Fibroblast of lung (primary cell): ENCODE measurements around the gene NLGN1. TPM values are rescaled to one million over a fixed set of nuclear protein-coding genes. Genes with fewer than 3 reads are reported as not detected.

Source experiments
- DNase-seq, 2 donors: peaks; one replicate each; pipeline versions ENCODE4 v3.0.0 to v3.0.0-alpha.2; 2010; ENCODE audit warnings: low read depth in 2 of 2
- H2AFZ ChIP-seq: 2 replicates; pipeline ENCODE4 v1.5.1; 2012; ENCODE audit warnings: low read length, control low read depth, inconsistent platforms
- H3K27ac ChIP-seq: 2 replicates; pipeline ENCODE4 v1.5.1; 2011; ENCODE audit warnings: low read length, control low read depth; ENCODE audit not compliant: insufficient read depth
- H3K27me3 ChIP-seq: 2 replicates; pipeline ENCODE4 v1.5.1; 2011; ENCODE audit warnings: mild to moderate bottlenecking, low read length; ENCODE audit not compliant: control insufficient read depth, insufficient read depth
- H3K36me3 ChIP-seq: 2 replicates; pipeline ENCODE4 v1.5.1; 2011; ENCODE audit warnings: low read length; ENCODE audit not compliant: control insufficient read depth, insufficient read depth
- H3K4me1 ChIP-seq: 2 replicates; pipeline ENCODE4 v1.5.1; 2011; ENCODE audit warnings: low read length; ENCODE audit not compliant: control insufficient read depth, insufficient read depth; ENCODE audit errors: extremely low read depth
- H3K4me2 ChIP-seq: 2 replicates; pipeline ENCODE4 v1.5.1; 2011; ENCODE audit warnings: low read length, control low read depth; ENCODE audit not compliant: insufficient read depth; ENCODE audit errors: extremely low read depth
- H3K4me3 ChIP-seq, 4 experiments: fragments of 200-600 bp in 1 of 4; sonication (generic) in 1 of 4; replicated peaks in 1 of 4; 2 replicates each; pipeline ENCODE4 v1.5.1; 2011 to 2016; ENCODE audit warnings: low read length in 4 of 4, low read depth in 3 of 4, mild to moderate bottlenecking in 3 of 4, control low read depth in 2 of 4, inconsistent platforms in 1 of 4, mixed read lengths in 1 of 4; ENCODE audit not compliant: insufficient read depth in 1 of 4; ENCODE audit errors: control extremely low read depth in 1 of 4
- H3K79me2 ChIP-seq: 2 replicates; pipeline ENCODE4 v1.5.1; 2012; ENCODE audit warnings: mild to moderate bottlenecking, low read length, inconsistent platforms; ENCODE audit not compliant: control insufficient read depth, insufficient read depth
- H3K9ac ChIP-seq: 2 replicates; pipeline ENCODE4 v1.5.1; 2011; ENCODE audit warnings: mild to moderate bottlenecking, low read length, control low read depth; ENCODE audit not compliant: insufficient read depth
- H3K9me3 ChIP-seq: 2 replicates; pipeline ENCODE4 v1.5.1; 2012; ENCODE audit warnings: low read depth, low read length; ENCODE audit not compliant: control insufficient read depth, insufficient read depth
- H4K20me1 ChIP-seq: 2 replicates; pipeline ENCODE4 v1.5.1; 2011; ENCODE audit warnings: low read length; ENCODE audit not compliant: control insufficient read depth, insufficient read depth; ENCODE audit errors: extremely low read depth
- EZH2 ChIP-seq: IDR thresholded peaks from 2 replicates; pipeline ENCODE4 v1.5.1; 2012; ENCODE audit warnings: low read length, control low read depth, mild to moderate bottlenecking; ENCODE audit errors: missing control alignments
- polyA plus RNA-seq, 2 donors: library from polyadenylated mRNA; depleted of rRNA in 1 of 2; stranded (reverse) in 1 of 2; unstranded in 1 of 2; fragments of >200 nt; gene quantifications; 2 replicates each; pipeline ENCODE4 v1.2.1, GENCODE V29; 2011 to 2012; ENCODE audit warnings: missing spikeins in 1 of 2
- total RNA-seq: library from RNA; depleted of rRNA; stranded (reverse); fragments of >200 nt; gene quantifications from 2 replicates; pipeline ENCODE4 v1.2.1, GENCODE V29; 2014
- TF ChIP-seq, protein P1 (sequence below), 2 donors: IDR thresholded peaks in 1 of 2; conservative IDR thresholded peaks in 1 of 2; 1 replicate in 1 of 2; 2 replicates in 1 of 2; pipeline ENCODE4 v1.5.1; 2011 to 2012; ENCODE audit warnings: low read length in 2 of 2, control low read depth in 1 of 2, inconsistent platforms in 1 of 2, low read depth in 1 of 2, mild to moderate bottlenecking in 1 of 2

NLGN1 gene
- total and polyA plus RNA-seq, 2 donors (not counting 1 experiment from before 2014, with no cell fraction given) = 0.61 to 2.1 TPM

DNA sequence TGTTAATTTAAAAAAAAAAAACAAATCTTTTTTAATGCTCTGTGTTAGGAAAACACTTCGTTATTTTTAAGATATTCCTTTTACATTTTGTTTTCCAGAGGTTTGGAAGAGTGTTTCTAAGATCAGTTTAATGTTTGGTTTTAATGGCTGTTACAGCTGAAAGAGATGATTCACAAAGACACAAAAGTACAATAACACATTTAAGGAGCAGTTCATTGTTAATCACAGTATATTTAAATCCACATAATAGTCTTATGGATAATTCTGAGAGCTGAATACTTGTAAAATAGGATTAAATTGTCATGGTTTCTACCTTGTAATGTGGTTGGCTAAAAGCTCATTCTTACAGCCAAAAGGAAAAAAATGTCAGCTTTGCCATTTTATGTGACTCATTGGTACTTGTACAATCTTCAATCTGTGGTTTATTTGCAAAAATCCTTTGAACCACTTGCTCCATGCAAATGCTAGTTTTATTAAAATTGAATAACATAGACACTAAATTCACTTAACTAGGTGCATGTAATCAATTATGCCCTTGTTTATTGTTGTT, 426.4 kb downstream of the NLGN1 start:
- no peak overlapping the region for H3K9ac ChIP-seq
- DNase-seq = peak in 1 of 2 donors; percentile 69
- H3K4me1 ChIP-seq = no peaks in the 10 kb centered on the region

DNA sequence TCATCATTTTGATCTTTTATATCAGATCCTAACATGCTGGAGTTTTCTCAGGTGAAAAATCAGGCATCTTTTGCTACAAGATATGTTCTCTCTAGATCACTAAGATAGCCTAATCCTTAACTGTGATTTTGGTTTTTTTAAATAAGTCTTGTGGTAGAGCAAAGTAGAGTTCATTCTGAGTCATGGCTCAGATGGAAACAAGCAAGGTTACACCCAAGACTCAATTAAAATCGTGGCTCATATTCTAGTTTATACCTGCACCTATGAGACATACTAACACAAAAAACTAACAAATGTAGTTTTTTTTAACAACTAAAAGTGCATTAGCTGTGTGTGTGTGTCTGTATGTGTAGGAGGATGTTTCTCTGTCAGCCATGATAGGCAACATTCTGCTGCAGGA, 428.2 kb downstream of the NLGN1 start:
- no peak overlapping the region for H3K9ac ChIP-seq
- H3K36me3 ChIP-seq = no peaks in the 10 kb centered on the region
- TF ChIP-seq, protein P1, sequence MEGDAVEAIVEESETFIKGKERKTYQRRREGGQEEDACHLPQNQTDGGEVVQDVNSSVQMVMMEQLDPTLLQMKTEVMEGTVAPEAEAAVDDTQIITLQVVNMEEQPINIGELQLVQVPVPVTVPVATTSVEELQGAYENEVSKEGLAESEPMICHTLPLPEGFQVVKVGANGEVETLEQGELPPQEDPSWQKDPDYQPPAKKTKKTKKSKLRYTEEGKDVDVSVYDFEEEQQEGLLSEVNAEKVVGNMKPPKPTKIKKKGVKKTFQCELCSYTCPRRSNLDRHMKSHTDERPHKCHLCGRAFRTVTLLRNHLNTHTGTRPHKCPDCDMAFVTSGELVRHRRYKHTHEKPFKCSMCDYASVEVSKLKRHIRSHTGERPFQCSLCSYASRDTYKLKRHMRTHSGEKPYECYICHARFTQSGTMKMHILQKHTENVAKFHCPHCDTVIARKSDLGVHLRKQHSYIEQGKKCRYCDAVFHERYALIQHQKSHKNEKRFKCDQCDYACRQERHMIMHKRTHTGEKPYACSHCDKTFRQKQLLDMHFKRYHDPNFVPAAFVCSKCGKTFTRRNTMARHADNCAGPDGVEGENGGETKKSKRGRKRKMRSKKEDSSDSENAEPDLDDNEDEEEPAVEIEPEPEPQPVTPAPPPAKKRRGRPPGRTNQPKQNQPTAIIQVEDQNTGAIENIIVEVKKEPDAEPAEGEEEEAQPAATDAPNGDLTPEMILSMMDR (conservative IDR thresholded peaks at IDR 0.05 in 1 of 2, IDR thresholded peaks at IDR 0.05 in 1 of 2; ENCODE audit: low read depth in 1 of 2, low read length in 2 of 2) = no peak
- TF ChIP-seq EZH2 = no peak
- H3K4me2 ChIP-seq = no peak overlapping the region
- no peaks in the 10 kb centered on the region for H3K79me2 ChIP-seq
- H3K27me3 ChIP-seq = no peaks in the 10 kb centered on the region
- H3K4me1 ChIP-seq = no peaks in the 10 kb centered on the region
- H3K9me3 ChIP-seq = no peaks in the 10 kb centered on the region
- H4K20me1 ChIP-seq = no peaks in the 10 kb centered on the region
- peak in 1 of 2 donors; percentile 61 for DNase-seq
- H3K27ac ChIP-seq = no peak overlapping the region
- H3K4me3 ChIP-seq = no peak overlapping the region
- no peak overlapping the region for H2AFZ ChIP-seq

More for the DNA sequence above, 426.4 kb downstream of the NLGN1 start:
- Histone ChIP-seq H3K9me3 (no peaks in the 10 kb centered on the region), H2AFZ (no peak overlapping the region), H3K4me2 (no peak overlapping the region), H3K4me3 (no peak overlapping the region), H3K27me3 (no peaks in the 10 kb centered on the region), H3K27ac (no peak overlapping the region), H3K79me2 (no peaks in the 10 kb centered on the region), H4K20me1 (no peaks in the 10 kb centered on the region), H3K36me3 (no peaks in the 10 kb centered on the region)
- no peak for TF ChIP-seq EZH2
- TF ChIP-seq, protein P1 (conservative IDR thresholded peaks at IDR 0.05 in 1 of 2, IDR thresholded peaks at IDR 0.05 in 1 of 2; ENCODE audit: low read depth in 1 of 2, low read length in 2 of 2) = no peak

DNA sequence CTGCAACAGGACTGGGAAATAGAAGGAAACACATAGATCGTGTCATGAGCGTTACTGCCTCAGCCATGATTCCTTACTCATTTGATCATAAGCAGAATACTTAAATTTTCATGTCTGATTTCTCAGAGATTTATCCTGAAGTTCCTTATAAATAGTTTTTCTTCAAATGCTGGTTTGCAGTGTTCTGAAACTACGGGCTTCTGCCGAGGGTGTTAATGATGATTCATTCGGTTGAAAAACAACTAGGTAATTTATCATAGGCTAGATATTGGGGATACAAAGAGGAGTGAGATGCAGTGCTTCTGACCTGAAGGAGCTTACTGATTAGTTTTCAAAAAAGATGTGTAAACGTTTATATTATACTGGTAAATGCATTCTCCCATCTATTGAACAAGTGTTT, 428.9 kb downstream of the NLGN1 start:
- Histone ChIP-seq H3K4me3 (no peak overlapping the region), H2AFZ (no peak overlapping the region), H3K9ac (no peak overlapping the region), H3K27ac (no peak overlapping the region), H3K4me2 (no peak overlapping the region), H3K79me2 (no peaks in the 10 kb centered on the region), H3K27me3 (no peaks in the 10 kb centered on the region), H3K4me1 (no peaks in the 10 kb centered on the region), H3K36me3 (no peaks in the 10 kb centered on the region), H3K9me3 (no peaks in the 10 kb centered on the region), H4K20me1 (no peaks in the 10 kb centered on the region)
- TF ChIP-seq EZH2 = no peak
- TF ChIP-seq, protein P1 (conservative IDR thresholded peaks at IDR 0.05 in 1 of 2, IDR thresholded peaks at IDR 0.05 in 1 of 2; ENCODE audit: low read depth in 1 of 2, low read length in 2 of 2) = no peak
- peak in 1 of 2 donors; percentile 40 for DNase-seq
